ENCODE results near the gene AFTPH. TPM values are rescaled to one million over a fixed set of nuclear protein-coding genes. Genes with fewer than 3 reads are reported as not detected.
A peak's percentile ranks its signal among the peaks of the same experiment; 100 is the strongest.

Gene AFTPH
- total RNA-seq, 1 experiment from 2014 or later = 42.2 TPM

- no peaks in the 10 kb centered on the region for H3K36me3 Mint-ChIP-seq (ENCODE audit: insufficient read depth, unreplicated experiment)
- H3K27ac Mint-ChIP-seq (ENCODE audit: unreplicated experiment) = no peak overlapping the region
- CTCF ChIA-PET = interaction anchor here (0.9 to 3.1 kb wide), 10 partner anchors 9 to 438 kb away, joined by 3 to 38 read pairs (median 4); partner anchors contain the start of gene AFTPH
- intact Hi-C loops (cut with micrococcal nuclease; ENCODE audit: unreplicated experiment) = loop anchor here (1.0 to 5.0 kb wide), 2 partner anchors 156 to 440 kb away; no protein-coding TSS in a partner anchor
- no peak overlapping the region for H3K4me3 Mint-ChIP-seq (ENCODE audit: low read depth, unreplicated experiment)
- H3K9me3 Mint-ChIP-seq (ENCODE audit: low read depth, unreplicated experiment) = no peaks in the 10 kb centered on the region
- no peak for TF ChIP-seq CTCF (IDR thresholded peaks at IDR 0.05; ENCODE audit: unreplicated experiment)
- BruUV-seq (replicated peaks) = no TSS peak
- H3K27me3 Mint-ChIP-seq (ENCODE audit: unreplicated experiment) = peaks cover 26% of the 10 kb centered on the region
- DNase-seq = no peak
- no peaks in the 10 kb centered on the region for H3K4me1 Mint-ChIP-seq (ENCODE audit: low read depth, unreplicated experiment)
Measured at GRCh38 chr2:64487256-64488049, 36.7 kb upstream of the AFTPH start.

- intact Hi-C loops (cut with micrococcal nuclease; ENCODE audit: unreplicated experiment) = loop anchor here (1.0 to 5.0 kb wide), 2 partner anchors 157 to 441 kb away; no protein-coding TSS in a partner anchor
- Mint-ChIP-seq H3K4me3 (ENCODE audit: low read depth, unreplicated experiment) (no peak overlapping the region), H3K27ac (ENCODE audit: unreplicated experiment) (no peak overlapping the region), H3K36me3 (ENCODE audit: insufficient read depth, unreplicated experiment) (no peaks in the 10 kb centered on the region), H3K4me1 (ENCODE audit: low read depth, unreplicated experiment) (no peaks in the 10 kb centered on the region), H3K9me3 (ENCODE audit: low read depth, unreplicated experiment) (no peaks in the 10 kb centered on the region), H3K27me3 (ENCODE audit: unreplicated experiment) (peaks cover 26% of the 10 kb centered on the region)
- CTCF ChIA-PET = interaction anchor here (0.9 to 3.1 kb wide), 10 partner anchors 8 to 438 kb away, joined by 3 to 38 read pairs (median 4); partner anchors contain the start of gene AFTPH
- no TSS peak for BruUV-seq (replicated peaks)
- DNase-seq = peak; percentile 83
- peak; percentile 95 for TF ChIP-seq CTCF (IDR thresholded peaks at IDR 0.05; ENCODE audit: unreplicated experiment)
Measured at GRCh38 chr2:64488050-64488974, 35.8 kb upstream of the AFTPH start.

GRCh38 chr2:64489081-64489751, 34.9 kb upstream of the AFTPH start:
- Mint-ChIP-seq H3K4me3 (ENCODE audit: low read depth, unreplicated experiment) (no peak overlapping the region), H3K36me3 (ENCODE audit: insufficient read depth, unreplicated experiment) (no peaks in the 10 kb centered on the region), H3K27me3 (ENCODE audit: unreplicated experiment) (peaks cover 26% of the 10 kb centered on the region), H3K9me3 (ENCODE audit: low read depth, unreplicated experiment) (no peaks in the 10 kb centered on the region), H3K4me1 (ENCODE audit: low read depth, unreplicated experiment) (no peaks in the 10 kb centered on the region), H3K27ac (ENCODE audit: unreplicated experiment) (no peak overlapping the region)
- CTCF ChIA-PET = interaction anchor here (2.5 to 3.1 kb wide), 2 partner anchors 34 to 158 kb away, joined by 8 to 38 read pairs; partner anchors contain the start of gene AFTPH
- BruUV-seq (replicated peaks) = no TSS peak
- no peak for DNase-seq
- intact Hi-C loops (cut with micrococcal nuclease; ENCODE audit: unreplicated experiment) = loop anchor here (5.0 kb wide), 1 partner anchor 442 kb away; no protein-coding TSS in a partner anchor
- no peak for TF ChIP-seq CTCF (IDR thresholded peaks at IDR 0.05; ENCODE audit: unreplicated experiment)

GRCh38 chr2:64491426-64491825, 32.7 kb upstream of the AFTPH start:
- H3K27me3 Mint-ChIP-seq (ENCODE audit: unreplicated experiment) = peaks cover 12% of the 10 kb centered on the region
- BruUV-seq (replicated peaks) = no TSS peak
- DNase-seq = no peak
- H3K4me1 Mint-ChIP-seq (ENCODE audit: low read depth, unreplicated experiment) = no peaks in the 10 kb centered on the region
- intact Hi-C loops (cut with micrococcal nuclease; ENCODE audit: unreplicated experiment) = no loop called here
- CTCF ChIA-PET = interaction anchor here (0.6 kb wide), 1 partner anchor 343 kb away, joined by 4 read pairs; no protein-coding TSS in a partner anchor
- H3K9me3 Mint-ChIP-seq (ENCODE audit: low read depth, unreplicated experiment) = no peaks in the 10 kb centered on the region
- no peaks in the 10 kb centered on the region for H3K36me3 Mint-ChIP-seq (ENCODE audit: insufficient read depth, unreplicated experiment)
- no peak overlapping the region for H3K4me3 Mint-ChIP-seq (ENCODE audit: low read depth, unreplicated experiment)
- H3K27ac Mint-ChIP-seq (ENCODE audit: unreplicated experiment) = no peak overlapping the region
- no peak for TF ChIP-seq CTCF (IDR thresholded peaks at IDR 0.05; ENCODE audit: unreplicated experiment)

Measured in Calu3 (cell line).